Colonic mucosa (tissue), 4 donors: ENCODE data around the gene ZFAND3. TPM values are rescaled to one million over a fixed set of nuclear protein-coding genes. Genes with fewer than 3 reads are reported as not detected.

ENCODE experiments used
- DNase-seq: peaks from one replicate; pipeline ENCODE4 v3.0.0-alpha.2; 2020
- H3K27ac ChIP-seq: fragments of 200-600 bp; one replicate; pipeline ENCODE4 v1.8.0; 2021
- H3K27me3 ChIP-seq: fragments of 200-600 bp; one replicate; pipeline ENCODE4 v1.8.0; 2021
- H3K36me3 ChIP-seq: fragments of 200-600 bp; one replicate; pipeline ENCODE4 v1.8.0; 2021
- H3K4me1 ChIP-seq: fragments of 200-600 bp; one replicate; pipeline ENCODE4 v1.8.0; 2021; ENCODE audit warnings: mild to moderate bottlenecking
- H3K4me3 ChIP-seq: fragments of 200-600 bp; one replicate; pipeline ENCODE4 v1.8.0; 2021
- H3K9ac ChIP-seq, 2 donors: one replicate each; pipeline ENCODE4 v1.7.0; 2013; ENCODE audit warnings: control low read depth in 2 of 2, low read depth in 2 of 2, low read length in 2 of 2
- H3K9me3 ChIP-seq: fragments of 200-600 bp; one replicate; pipeline ENCODE4 v1.8.0; 2021
- intact Hi-C: fragments of 100-400 bp; cut with DNase I; formaldehyde crosslinking; loops from one replicate; pipeline ENCODE4 v1.14.1; 2022
- total RNA-seq, 2 donors: library from RNA; stranded (reverse); fragmentation: NEBNext Ultra II Directional in 1 of 2; extraction: Animal tissue kit (Norgen Biotek cat#: 25700) in 1 of 2; gene quantifications; one replicate each; pipeline ENCODE4 v1.2.1, GENCODE V29; 2021
- TF ChIP-seq, protein P1 (sequence below): fragments of 200-600 bp; IDR thresholded peaks from one replicate; pipeline ENCODE4 v1.8.0; 2022; ENCODE audit warnings: antibody characterized with exemption, mild to moderate bottlenecking
- donor health status: healthy.
- donor health status: DM: no; HTN: no; CAD: no.
- donor health status: DM: no; HTN: no; CAD: no.

The ZFAND3 gene
- total RNA-seq, 2 donors from 2014 or later, result 42.0 to 96.8 TPM

GRCh38 chr6:37938909-37939308 lies 119.4 kb downstream of the ZFAND3 start:
- Histone ChIP-seq H3K27me3 (no peaks in the 10 kb centered on the region), H3K36me3 (no peaks in the 10 kb centered on the region), H3K4me1 (no peaks in the 10 kb centered on the region), H3K4me3 (no peak overlapping the region), H3K9ac (no peak overlapping the region), H3K27ac (no peak overlapping the region), H3K9me3 (no peaks in the 10 kb centered on the region)
- TF ChIP-seq, protein P1, sequence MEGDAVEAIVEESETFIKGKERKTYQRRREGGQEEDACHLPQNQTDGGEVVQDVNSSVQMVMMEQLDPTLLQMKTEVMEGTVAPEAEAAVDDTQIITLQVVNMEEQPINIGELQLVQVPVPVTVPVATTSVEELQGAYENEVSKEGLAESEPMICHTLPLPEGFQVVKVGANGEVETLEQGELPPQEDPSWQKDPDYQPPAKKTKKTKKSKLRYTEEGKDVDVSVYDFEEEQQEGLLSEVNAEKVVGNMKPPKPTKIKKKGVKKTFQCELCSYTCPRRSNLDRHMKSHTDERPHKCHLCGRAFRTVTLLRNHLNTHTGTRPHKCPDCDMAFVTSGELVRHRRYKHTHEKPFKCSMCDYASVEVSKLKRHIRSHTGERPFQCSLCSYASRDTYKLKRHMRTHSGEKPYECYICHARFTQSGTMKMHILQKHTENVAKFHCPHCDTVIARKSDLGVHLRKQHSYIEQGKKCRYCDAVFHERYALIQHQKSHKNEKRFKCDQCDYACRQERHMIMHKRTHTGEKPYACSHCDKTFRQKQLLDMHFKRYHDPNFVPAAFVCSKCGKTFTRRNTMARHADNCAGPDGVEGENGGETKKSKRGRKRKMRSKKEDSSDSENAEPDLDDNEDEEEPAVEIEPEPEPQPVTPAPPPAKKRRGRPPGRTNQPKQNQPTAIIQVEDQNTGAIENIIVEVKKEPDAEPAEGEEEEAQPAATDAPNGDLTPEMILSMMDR, result no peak
- DNase-seq, result no peak
- intact Hi-C loops, result no loop called here

- Histone ChIP-seq H3K36me3 (no peaks in the 10 kb centered on the region), H3K9me3 (no peaks in the 10 kb centered on the region), H3K9ac (no peak overlapping the region), H3K27ac (no peak overlapping the region), H3K4me3 (no peak overlapping the region), H3K4me1 (no peaks in the 10 kb centered on the region), H3K27me3 (no peaks in the 10 kb centered on the region)
- intact Hi-C loops, result no loop called here
- TF ChIP-seq, protein P1, result no peak
- no peak for DNase-seq
Measured at GRCh38 chr6:37940074-37940847, 120.7 kb downstream of the ZFAND3 start.

DNA sequence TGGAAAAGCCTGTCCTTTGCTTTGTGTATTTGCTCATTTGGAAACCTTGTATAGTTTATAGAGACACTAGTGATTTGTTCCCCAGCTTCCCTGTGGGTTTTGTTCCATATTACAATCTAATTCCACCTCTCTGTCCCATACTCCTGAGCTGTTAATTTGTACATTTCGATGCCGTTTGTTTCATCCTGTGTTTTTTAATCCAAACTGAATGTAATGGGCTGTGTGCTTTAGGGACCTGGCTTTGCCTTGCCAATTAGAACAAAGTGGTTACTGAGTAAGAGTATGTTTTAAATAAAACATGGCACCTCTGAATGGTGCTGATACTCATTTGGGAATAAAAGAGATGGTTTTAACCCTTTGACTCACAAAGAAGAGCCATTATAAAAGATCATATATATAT lies 122.3 kb downstream of the ZFAND3 start:
- intact Hi-C loops, result no loop called here
- H3K4me1 ChIP-seq, result no peaks in the 10 kb centered on the region

DNA sequence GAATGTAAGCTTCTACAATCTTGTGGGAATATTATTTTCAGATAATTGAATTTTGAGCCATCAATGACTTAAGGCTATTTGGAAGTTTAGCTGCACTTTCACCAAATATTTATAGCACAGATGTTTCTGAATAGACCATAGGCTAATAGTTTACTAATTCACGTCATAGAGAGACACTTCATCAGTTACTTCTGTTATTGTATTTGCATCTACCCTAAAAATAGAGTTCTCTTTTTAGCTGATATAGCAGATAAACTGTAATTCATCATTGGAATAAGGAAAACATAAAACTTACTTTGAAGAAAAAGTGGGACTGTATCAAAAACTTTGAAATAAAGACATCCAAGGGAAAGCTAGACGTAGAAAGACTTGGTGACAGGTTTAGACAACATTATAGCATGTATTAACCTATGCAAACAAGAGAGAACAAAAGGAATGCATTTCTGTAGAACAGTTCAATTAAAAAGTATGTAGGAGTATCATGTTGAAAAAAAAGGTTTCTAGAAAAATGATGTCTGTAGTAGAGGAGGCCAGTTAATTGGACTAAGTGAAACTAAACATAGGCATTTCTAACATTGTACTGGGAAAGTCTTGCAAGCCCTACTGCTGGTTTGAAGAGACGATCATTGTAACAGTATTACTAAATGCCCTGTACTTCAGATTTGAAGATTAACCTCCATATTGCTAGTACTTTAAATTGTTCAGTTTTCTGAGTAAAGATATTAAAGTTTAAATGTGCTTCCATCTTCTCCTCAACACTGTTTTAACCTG lies 123.3 kb downstream of the ZFAND3 start:
- no peak for DNase-seq
- no peaks in the 10 kb centered on the region for H3K4me1 ChIP-seq
- H3K9ac ChIP-seq, result no peak overlapping the region
- H3K4me3 ChIP-seq, result no peak overlapping the region
- H3K36me3 ChIP-seq, result no peaks in the 10 kb centered on the region
- TF ChIP-seq, protein P1, result no peak
- intact Hi-C loops, result no loop called here
- no peaks in the 10 kb centered on the region for H3K9me3 ChIP-seq
- H3K27me3 ChIP-seq, result no peaks in the 10 kb centered on the region
- H3K27ac ChIP-seq, result no peak overlapping the region

More for the DNA sequence above, 122.3 kb downstream of the ZFAND3 start:
- H3K27me3 ChIP-seq, result no peaks in the 10 kb centered on the region
- TF ChIP-seq, protein P1, result no peak
- no peaks in the 10 kb centered on the region for H3K9me3 ChIP-seq
- no peak overlapping the region for H3K4me3 ChIP-seq
- H3K27ac ChIP-seq, result no peak overlapping the region
- DNase-seq, result no peak
- no peaks in the 10 kb centered on the region for H3K36me3 ChIP-seq
- H3K9ac ChIP-seq, result no peak overlapping the region

DNA sequence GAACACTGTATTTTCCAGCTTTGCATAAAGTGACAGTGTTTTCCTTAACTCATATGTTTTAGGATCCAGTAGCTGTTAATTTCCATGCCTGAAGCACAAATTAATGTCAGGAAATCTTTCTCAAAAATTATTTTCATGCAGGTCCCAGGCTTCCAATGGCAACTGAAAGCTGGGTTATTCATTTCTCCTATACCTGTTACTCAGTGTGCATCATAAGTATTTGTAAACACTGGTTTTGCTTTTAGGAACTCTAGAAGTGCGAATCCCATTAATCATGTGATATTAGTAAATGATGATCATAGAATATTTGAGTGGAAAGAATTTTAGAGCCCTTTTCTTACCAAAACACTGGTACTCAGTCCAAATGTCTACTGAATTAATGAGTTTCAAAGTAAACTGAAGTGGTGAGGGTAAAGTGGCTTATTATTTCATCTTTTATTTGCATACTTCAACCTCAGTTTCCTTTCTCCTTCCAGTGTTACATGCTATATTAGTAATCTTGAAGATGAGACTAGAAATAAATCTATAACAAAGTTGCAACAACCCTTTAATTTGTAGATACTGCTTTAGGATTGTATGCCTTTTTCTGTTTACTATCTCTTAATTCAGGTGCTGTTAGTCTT lies 124.0 kb downstream of the ZFAND3 start:
- intact Hi-C loops, result no loop called here
- Histone ChIP-seq H3K27ac (no peak overlapping the region), H3K9ac (no peak overlapping the region), H3K27me3 (no peaks in the 10 kb centered on the region), H3K36me3 (no peaks in the 10 kb centered on the region), H3K4me3 (no peak overlapping the region), H3K4me1 (no peaks in the 10 kb centered on the region), H3K9me3 (no peaks in the 10 kb centered on the region)
- no peak for DNase-seq
- TF ChIP-seq, protein P1, result no peak
